IPS-18c (cell line): ENCODE measurements around the gene VEPH1.
"Not testable (repeated sequence)": the region's sequence is repeated elsewhere in the genome, so short reads cannot be mapped to it uniquely, and the experiment has no call there.

Source experiments
- H3K4me3 ChIP-seq: 2 replicates; pipeline ENCODE4 v1.7.0; 2013; ENCODE audit warnings: low read depth, mild to moderate bottlenecking, low read length, moderate library complexity; ENCODE audit not compliant: insufficient read depth
- H3K9me3 ChIP-seq: one replicate; pipeline ENCODE4 v1.6.1; 2013; ENCODE audit warnings: mild to moderate bottlenecking, low read length, moderate library complexity; ENCODE audit not compliant: control insufficient read depth, insufficient read depth

The VEPH1 gene

GRCh38 chr3:157353652-157354051, 149.6 kb downstream of the VEPH1 start:
- Histone ChIP-seq H3K9me3 (no peaks in the 10 kb centered on the region), H3K4me3 (no peak overlapping the region)

DNA sequence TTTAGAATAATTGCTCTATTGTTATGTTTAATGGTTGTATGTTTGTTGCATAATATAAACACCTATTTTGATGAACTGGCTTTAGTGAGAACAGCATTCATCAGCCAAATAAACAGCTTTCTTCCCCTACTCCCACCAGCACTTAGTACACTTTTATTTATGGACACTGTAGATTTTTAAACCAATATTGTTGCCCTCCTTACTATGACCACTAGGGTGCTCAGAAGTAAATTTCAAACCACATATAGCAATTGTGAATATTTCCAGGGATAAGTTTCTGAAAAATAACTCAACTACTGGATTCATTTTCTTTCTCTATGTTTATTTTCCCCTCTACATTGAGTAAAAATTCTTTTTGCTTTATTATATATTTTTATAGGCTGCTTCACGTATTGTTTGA, 151.2 kb downstream of the VEPH1 start:
- Histone ChIP-seq H3K4me3 (no peak overlapping the region), H3K9me3 (no peaks in the 10 kb centered on the region)

DNA sequence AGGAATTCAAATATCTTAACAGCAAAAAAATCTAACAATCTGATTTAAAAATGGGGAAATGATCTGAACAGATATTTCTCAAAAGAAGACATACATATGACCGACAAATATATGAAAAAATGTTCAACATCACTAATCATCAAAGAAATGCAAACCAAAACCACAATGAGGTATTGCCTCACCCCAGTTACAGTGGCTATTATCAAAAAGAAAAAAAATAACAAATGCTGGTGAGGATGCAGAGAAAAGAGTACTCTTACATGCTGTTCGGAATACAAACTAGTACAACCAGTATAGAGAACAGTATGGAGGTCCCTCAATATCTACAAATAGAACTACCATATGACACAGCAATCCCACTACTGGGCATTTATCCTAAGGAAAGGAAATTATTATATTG, 152.6 kb downstream of the VEPH1 start:
- H3K9me3 ChIP-seq, H3K4me3 ChIP-seq: not testable (repeated sequence)

DNA sequence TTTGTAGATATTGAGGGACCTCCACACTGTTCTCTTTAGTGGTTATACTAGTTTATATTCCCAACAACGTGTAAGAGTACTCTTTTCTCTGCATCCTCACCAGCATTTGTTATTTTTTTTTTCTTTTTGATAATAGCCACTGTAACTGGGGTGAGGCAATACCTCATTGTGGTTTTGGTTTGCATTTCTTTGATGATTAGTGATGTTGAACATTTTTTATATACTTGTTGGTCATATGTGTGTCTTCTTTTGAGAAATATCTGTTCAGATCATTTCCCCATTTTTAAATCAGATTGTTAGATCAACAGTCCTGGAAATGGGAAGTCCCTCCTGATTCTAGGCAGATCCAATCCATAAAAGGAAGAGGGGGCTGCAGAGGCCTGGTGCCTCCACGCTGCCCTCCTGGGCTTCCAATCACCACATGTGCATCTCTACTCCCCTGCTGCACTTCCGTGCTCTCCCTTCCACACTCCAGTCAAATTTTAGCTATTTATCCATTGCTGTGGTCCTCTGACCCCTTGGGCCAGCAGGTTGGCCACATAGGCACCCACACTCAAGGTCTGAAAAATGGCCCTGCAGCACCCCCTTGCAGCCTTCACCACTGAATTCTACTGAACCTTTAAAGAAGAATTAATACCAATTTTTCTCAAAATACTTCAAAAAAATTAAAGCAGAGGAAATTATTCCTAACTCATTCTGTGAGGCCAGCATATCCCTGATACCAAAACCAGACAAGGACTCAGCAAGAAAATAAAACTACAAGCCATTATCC, 154.7 kb downstream of the VEPH1 start:
- H3K9me3 ChIP-seq, H3K4me3 ChIP-seq: not testable (repeated sequence)

GRCh38 chr3:157347577-157348303, 155.5 kb downstream of the VEPH1 start:
- no peak overlapping the region for H3K4me3 ChIP-seq
- no peaks in the 10 kb centered on the region for H3K9me3 ChIP-seq

DNA sequence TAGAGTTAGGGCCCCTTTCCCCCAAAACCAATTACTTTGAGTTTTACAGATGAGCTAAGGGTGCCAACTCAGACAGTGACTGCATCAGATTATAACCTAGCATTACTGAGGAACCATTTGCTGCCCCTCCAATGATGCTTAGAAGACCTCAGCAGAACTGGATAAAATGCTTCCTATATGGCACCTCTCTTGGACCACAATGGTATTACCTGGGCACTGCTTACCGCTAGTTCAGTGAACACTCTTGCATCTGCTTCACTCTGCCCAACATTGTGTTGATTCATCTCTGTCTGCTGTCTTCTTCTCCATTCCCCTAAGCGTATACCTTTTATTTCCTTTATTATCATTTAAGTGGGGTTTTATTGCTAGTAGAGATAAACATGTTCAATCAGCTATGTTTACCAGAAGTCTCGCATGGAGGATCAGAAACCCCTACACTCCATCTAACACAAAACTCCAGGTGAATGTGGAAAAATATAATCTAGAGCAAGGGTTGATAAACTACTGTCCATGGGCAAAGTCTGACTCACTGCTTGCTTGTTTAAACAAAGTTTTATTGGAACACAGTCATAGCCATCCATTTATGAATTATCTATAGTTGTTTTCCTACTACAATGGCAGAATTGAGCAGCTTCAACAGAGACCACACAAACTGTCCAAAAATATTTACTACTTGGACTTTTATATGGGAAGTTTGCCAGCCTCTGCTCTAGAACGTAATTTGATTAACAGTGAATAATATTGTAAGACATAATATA, 166.8 kb downstream of the VEPH1 start:
- no peak overlapping the region for H3K4me3 ChIP-seq

GRCh38 chr3:157335233-157336076, 167.8 kb downstream of the VEPH1 start:
- Histone ChIP-seq H3K9me3 (peaks cover 2% of the 10 kb centered on the region), H3K4me3 (no peak overlapping the region)

More for the DNA sequence above, 166.8 kb downstream of the VEPH1 start:
- peaks cover 4% of the 10 kb centered on the region for H3K9me3 ChIP-seq

DNA sequence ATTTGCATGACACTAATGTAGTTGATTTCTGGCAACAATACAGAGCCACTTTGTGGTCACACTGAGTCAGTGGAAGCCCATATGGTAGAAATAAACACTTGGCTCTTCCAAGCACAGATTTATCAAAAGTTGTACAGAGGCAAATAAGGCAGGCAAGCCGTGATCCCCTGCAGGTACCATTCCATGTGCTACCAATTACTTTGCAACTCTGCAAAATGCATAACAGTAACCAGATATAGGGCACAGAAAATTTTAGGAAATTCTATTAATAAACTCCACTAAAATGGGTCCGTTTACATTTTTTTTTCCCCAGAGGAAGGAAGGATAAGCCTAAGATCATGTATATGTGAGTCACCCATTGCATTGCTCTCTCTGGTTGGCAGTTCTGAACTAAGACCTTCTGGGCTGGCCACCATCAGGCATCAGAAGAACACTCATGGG, 169.6 kb downstream of the VEPH1 start:
- H3K9me3 ChIP-seq = no peaks in the 10 kb centered on the region
- H3K4me3 ChIP-seq = 0 out of 2 replicates have a peak overlapping the region, but pooled peaks have one; percentile 16

- no peak overlapping the region for H3K4me3 ChIP-seq
- no peaks in the 10 kb centered on the region for H3K9me3 ChIP-seq
Measured at GRCh38 chr3:157330206-157330605, 173.0 kb downstream of the VEPH1 start.

DNA sequence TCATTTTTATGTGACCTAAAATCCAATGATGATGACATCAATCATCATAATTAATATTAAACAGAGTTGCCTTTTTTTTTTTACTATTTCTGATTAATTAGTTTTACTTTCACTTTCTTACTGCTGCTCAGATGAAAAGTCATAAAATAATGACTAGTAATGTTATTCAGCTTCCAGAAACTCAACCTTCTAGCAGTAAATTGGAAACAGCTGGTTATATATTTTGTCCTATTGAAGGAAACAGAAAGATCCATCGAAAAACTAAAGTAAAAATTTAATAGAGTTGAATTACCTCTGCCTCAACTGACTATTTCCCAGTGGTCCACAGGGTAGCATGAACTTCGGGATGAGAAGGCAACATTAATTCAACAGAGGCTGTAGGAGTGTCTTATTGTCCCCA, 173.7 kb downstream of the VEPH1 start:
- H3K4me3 ChIP-seq = no peak overlapping the region

DNA sequence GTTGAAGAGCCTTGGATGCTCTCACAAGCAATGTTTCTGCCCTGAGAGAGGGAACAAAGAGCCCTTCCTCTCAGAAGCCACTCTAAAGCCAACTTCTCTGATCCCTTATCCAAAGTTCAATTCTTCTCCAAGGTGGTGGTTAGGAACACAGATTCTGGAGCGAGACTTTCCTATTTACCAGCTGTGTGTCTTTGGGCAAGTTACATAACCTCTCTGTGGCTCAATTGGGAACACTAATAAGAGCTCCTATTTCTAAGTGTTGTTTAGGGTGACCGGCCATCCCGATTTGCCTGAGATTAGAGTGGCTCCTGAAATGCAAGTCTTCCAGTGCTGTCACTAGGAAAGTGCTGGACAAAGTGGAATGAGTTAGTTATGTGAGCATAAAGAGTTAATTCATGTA, 175.4 kb downstream of the VEPH1 start:
- Histone ChIP-seq H3K4me3 (no peak overlapping the region), H3K9me3 (no peaks in the 10 kb centered on the region)

More for the DNA sequence above, 173.7 kb downstream of the VEPH1 start:
- no peaks in the 10 kb centered on the region for H3K9me3 ChIP-seq

- Histone ChIP-seq H3K9me3 (no peaks in the 10 kb centered on the region), H3K4me3 (no peak overlapping the region; the same call in 1 of the 2 replicates)
Measured at GRCh38 chr3:157327018-157327417, 176.2 kb downstream of the VEPH1 start.

DNA sequence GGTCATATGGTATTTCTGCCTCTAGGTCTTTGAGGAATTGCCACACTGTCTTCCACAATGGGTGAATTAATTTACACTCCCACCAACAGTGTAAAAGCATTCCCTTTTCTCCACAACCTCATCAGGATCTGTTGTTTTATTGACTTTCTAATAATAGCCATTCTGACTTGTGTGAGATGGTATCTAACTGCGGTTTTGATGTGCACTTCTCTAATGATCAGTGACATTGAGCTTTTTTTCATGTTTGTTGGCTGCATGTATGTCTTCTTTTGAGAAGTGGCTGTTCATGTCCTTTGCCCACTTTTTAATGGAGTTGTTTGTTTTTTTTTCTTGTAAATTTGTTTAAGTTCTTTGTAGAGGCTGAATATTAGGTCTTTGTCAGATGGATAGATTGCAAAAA, 178.3 kb downstream of the VEPH1 start:
- H3K4me3 ChIP-seq, H3K9me3 ChIP-seq: not testable (repeated sequence)

GRCh38 chr3:157323360-157323759, 179.9 kb downstream of the VEPH1 start:
- Histone ChIP-seq H3K9me3 (no peaks in the 10 kb centered on the region), H3K4me3 (no peak overlapping the region)

DNA sequence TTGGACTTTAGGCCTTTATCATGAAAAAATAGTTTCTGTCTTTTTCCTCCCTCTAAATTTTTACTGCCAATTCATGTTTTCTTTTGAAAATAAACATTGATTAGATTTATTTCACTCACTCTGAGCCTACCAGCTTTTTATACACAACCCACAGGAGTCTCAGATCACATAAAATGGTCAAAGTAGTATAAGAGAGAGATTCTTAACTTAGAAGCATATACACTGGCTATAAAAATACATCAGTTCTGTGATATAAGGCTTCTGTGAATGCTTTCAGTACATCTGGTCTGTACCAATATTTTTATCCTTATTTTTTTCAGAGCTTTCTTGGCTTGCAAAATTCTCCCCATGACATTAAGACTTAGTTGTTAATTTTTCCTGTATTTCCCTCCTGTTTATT, 183.5 kb downstream of the VEPH1 start:
- H3K9me3 ChIP-seq = no peaks in the 10 kb centered on the region
- H3K4me3 ChIP-seq = no peak overlapping the region

DNA sequence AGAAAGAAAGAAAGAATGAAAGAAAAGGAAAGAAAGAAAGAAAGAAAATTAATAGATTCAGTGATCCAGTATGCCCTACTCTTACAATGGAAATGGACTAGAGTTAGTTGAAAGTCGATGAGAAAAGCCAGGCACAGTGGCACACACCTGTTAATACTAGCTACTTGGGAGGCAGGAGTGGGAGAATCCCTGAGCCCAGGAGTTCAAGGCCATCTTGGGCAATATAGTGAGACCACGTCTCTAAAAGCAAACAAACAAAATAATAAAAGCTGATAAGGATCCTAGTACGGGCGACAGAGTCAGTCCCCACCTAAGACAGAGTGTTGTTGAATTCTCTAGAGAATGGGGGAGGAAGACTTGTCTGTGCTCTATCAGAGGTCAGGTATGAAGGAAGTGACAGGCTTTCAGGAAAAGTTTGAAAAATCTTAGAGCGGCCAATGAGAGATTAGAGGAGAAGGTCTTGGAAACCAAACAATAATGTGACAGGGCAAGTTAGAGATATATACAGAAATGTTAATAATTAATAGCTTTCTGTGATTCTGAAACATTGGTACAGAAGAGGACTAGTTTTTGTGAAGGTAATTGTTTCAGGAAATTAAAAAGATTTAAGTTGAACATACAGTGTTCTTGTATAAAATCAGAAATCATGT, 184.5 kb downstream of the VEPH1 start:
- H3K9me3 ChIP-seq = no peaks in the 10 kb centered on the region
- no peak overlapping the region for H3K4me3 ChIP-seq
